SK-N-SH treated with all-trans-retinoic acid at 6 μM for 48 hours (cell line): Measurements from ENCODE around the gene TSHZ2.

Source experiments
- ATAC-seq: fragments of 200-7000 bp; cut with Tn5 transposase; 3 replicates; pipeline ENCODE4 v1.9.1; 2020; ENCODE audit warnings: mild to moderate bottlenecking, moderate library complexity
- ARNTL ChIP-seq: fragments of 450-650 bp; formaldehyde crosslinking; IDR thresholded peaks from 2 replicates; pipeline ENCODE4 v1.5.0; 2020; ENCODE audit warnings: low read depth, mild to moderate bottlenecking, moderate library complexity, borderline replicate concordance
- CSDC2 ChIP-seq: fragments of 250-450 bp; sonication (Bioruptor Pico); IDR thresholded peaks from 2 replicates; pipeline ENCODE4 v1.5.0; 2020; ENCODE audit warnings: mild to moderate bottlenecking, moderate library complexity
- ESRRG ChIP-seq: fragments of 250-450 bp; sonication (Bioruptor Pico); IDR thresholded peaks from 2 replicates; pipeline ENCODE4 v1.6.1; 2021; ENCODE audit warnings: mild to moderate bottlenecking
- GLIS3 ChIP-seq: fragments of 250-450 bp; sonication (Bioruptor Pico); IDR thresholded peaks from 2 replicates; pipeline ENCODE4 v1.5.0; 2020; ENCODE audit warnings: mild to moderate bottlenecking, moderate library complexity
- ISL1 ChIP-seq: fragments of 250-450 bp; sonication (Bioruptor Pico); IDR thresholded peaks from 2 replicates; pipeline ENCODE4 v2.1.2; 2022; ENCODE audit warnings: mild to moderate bottlenecking, moderate library complexity
- OSR1 ChIP-seq: fragments of 250-450 bp; sonication (Bioruptor Pico); IDR thresholded peaks from 2 replicates; pipeline ENCODE4 v1.8.0; 2022; ENCODE audit warnings: moderate library complexity, mild to moderate bottlenecking, inconsistent platforms
- PPARA ChIP-seq: fragments of 250-450 bp; sonication (Bioruptor Pico); IDR thresholded peaks from 2 replicates; pipeline ENCODE4 v1.5.0; 2020; ENCODE audit warnings: mild to moderate bottlenecking, borderline replicate concordance
- RARB ChIP-seq: fragments of 250-450 bp; sonication (Bioruptor Pico); IDR thresholded peaks from 2 replicates; pipeline ENCODE4 v1.8.0; 2021; ENCODE audit warnings: mild to moderate bottlenecking, moderate library complexity
- SNAI2 ChIP-seq: fragments of 250-450 bp; sonication (Bioruptor Pico); IDR thresholded peaks from 2 replicates; pipeline ENCODE4 v1.5.0; 2020; ENCODE audit warnings: mild to moderate bottlenecking, moderate library complexity
- ZC3H10 ChIP-seq: fragments of 250-450 bp; sonication (Bioruptor Pico); IDR thresholded peaks from 2 replicates; pipeline ENCODE4 v1.5.1; 2021; ENCODE audit warnings: mild to moderate bottlenecking, moderate library complexity
- ZFP3 ChIP-seq: fragments of 250-450 bp; sonication (Bioruptor Pico); IDR thresholded peaks from 2 replicates; pipeline ENCODE4 v1.5.0; 2020; ENCODE audit warnings: mild to moderate bottlenecking, moderate library complexity
- ZFP30 ChIP-seq: fragments of 450-650 bp; formaldehyde crosslinking; IDR thresholded peaks from 2 replicates; pipeline ENCODE4 v1.5.0; 2022; ENCODE audit warnings: mild to moderate bottlenecking, moderate library complexity
- ZNF565 ChIP-seq: fragments of 450-650 bp; formaldehyde crosslinking; conservative IDR thresholded peaks from 2 replicates; pipeline ENCODE4 v1.5.0; 2020; ENCODE audit warnings: low read depth, mild to moderate bottlenecking, moderate library complexity
- ZNF8 ChIP-seq: fragments of 450-650 bp; formaldehyde crosslinking; IDR thresholded peaks from 2 replicates; pipeline ENCODE4 v1.5.0; 2020; ENCODE audit warnings: mild to moderate bottlenecking, moderate library complexity
- TF ChIP-seq, protein P1 (sequence below): fragments of 250-450 bp; sonication (Bioruptor Pico); IDR thresholded peaks from 2 replicates; pipeline ENCODE4 v1.8.0; 2021; ENCODE audit warnings: low read depth, mild to moderate bottlenecking, moderate library complexity, borderline replicate concordance
- TF ChIP-seq, protein P2 (sequence below): fragments of 250-450 bp; sonication (Bioruptor Pico); IDR thresholded peaks from 2 replicates; pipeline ENCODE4 v1.5.1; 2020; ENCODE audit warnings: low read depth, mild to moderate bottlenecking, moderate library complexity
- TF ChIP-seq, protein P3 (sequence below): fragments of 250-450 bp; sonication (Bioruptor Pico); IDR thresholded peaks from 2 replicates; pipeline ENCODE4 v1.5.1; 2021; ENCODE audit warnings: mild to moderate bottlenecking, moderate library complexity

TSHZ2 gene

GRCh38 chr20:53028337-53029007 is 56.3 kb downstream of the TSHZ2 start (continued):
- TF ChIP-seq, protein P1, sequence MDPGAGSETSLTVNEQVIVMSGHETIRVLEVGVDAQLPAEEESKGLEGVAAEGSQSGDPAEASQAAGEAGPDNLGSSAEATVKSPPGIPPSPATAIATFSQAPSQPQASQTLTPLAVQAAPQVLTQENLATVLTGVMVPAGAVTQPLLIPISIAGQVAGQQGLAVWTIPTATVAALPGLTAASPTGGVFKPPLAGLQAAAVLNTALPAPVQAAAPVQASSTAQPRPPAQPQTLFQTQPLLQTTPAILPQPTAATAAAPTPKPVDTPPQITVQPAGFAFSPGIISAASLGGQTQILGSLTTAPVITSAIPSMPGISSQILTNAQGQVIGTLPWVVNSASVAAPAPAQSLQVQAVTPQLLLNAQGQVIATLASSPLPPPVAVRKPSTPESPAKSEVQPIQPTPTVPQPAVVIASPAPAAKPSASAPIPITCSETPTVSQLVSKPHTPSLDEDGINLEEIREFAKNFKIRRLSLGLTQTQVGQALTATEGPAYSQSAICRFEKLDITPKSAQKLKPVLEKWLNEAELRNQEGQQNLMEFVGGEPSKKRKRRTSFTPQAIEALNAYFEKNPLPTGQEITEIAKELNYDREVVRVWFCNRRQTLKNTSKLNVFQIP (CRISPR knock-in tag): no peak

- ATAC-seq: no peak
- TF ChIP-seq OSR1 (CRISPR knock-in tag): no peak
- no peak for TF ChIP-seq PPARA (CRISPR knock-in tag)
- no peak for TF ChIP-seq CSDC2 (CRISPR knock-in tag)
- TF ChIP-seq ZNF8 (CRISPR knock-in tag): no peak
Observed at GRCh38 chr20:53030061-53030460, 57.9 kb downstream of the TSHZ2 start.

DNA sequence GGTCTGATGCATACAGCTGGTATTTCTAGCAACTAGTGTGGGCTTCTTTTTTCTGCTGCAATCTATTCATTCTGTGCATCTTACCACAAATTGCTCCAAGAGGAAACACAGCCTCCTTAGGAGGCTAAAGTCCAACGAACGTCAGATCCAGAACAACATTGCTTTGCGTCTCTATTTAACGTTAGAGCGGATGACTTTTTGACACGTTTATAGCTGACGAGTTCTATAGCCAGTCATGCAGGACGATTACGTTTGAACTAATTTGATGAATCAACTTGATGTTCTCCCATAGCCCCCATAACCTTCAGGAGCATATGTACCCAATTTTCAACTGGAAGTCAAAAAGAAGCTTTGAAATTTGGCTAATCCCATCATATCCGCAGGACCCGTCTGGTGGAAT is 59.9 kb downstream of the TSHZ2 start:
- ATAC-seq: no peak
- TF ChIP-seq ZFP3 (CRISPR knock-in tag) (no peak), ARNTL (CRISPR knock-in tag) (no peak), ZC3H10 (no peak), GLIS3 (CRISPR knock-in tag) (no peak), OSR1 (CRISPR knock-in tag) (no peak), PPARA (CRISPR knock-in tag) (no peak), ZNF8 (CRISPR knock-in tag) (no peak)
- TF ChIP-seq, protein P2, sequence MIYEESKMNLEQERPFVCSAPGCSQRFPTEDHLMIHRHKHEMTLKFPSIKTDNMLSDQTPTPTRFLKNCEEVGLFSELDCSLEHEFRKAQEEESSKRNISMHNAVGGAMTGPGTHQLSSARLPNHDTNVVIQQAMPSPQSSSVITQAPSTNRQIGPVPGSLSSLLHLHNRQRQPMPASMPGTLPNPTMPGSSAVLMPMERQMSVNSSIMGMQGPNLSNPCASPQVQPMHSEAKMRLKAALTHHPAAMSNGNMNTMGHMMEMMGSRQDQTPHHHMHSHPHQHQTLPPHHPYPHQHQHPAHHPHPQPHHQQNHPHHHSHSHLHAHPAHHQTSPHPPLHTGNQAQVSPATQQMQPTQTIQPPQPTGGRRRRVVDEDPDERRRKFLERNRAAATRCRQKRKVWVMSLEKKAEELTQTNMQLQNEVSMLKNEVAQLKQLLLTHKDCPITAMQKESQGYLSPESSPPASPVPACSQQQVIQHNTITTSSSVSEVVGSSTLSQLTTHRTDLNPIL (CRISPR knock-in tag): no peak
- TF ChIP-seq, protein P3, sequence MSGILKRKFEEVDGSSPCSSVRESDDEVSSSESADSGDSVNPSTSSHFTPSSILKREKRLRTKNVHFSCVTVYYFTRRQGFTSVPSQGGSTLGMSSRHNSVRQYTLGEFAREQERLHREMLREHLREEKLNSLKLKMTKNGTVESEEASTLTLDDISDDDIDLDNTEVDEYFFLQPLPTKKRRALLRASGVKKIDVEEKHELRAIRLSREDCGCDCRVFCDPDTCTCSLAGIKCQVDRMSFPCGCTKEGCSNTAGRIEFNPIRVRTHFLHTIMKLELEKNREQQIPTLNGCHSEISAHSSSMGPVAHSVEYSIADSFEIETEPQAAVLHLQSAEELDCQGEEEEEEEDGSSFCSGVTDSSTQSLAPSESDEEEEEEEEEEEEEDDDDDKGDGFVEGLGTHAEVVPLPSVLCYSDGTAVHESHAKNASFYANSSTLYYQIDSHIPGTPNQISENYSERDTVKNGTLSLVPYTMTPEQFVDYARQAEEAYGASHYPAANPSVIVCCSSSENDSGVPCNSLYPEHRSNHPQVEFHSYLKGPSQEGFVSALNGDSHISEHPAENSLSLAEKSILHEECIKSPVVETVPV (CRISPR knock-in tag): no peak

- TF ChIP-seq ISL1 (0 out of 2 replicates have a peak, but pooled peaks have one; percentile 25), ZFP30 (no peak), ZC3H10 (no peak)
- no peak for ATAC-seq
Observed at GRCh38 chr20:53032478-53032932, 60.3 kb downstream of the TSHZ2 start.

- no peak for ATAC-seq
- TF ChIP-seq ZNF565 (CRISPR knock-in tag): no peak
- no peak for TF ChIP-seq ZNF8 (CRISPR knock-in tag)
- TF ChIP-seq ESRRG (CRISPR knock-in tag): no peak
- TF ChIP-seq, protein P2 (CRISPR knock-in tag): no peak
- no peak for TF ChIP-seq ARNTL (CRISPR knock-in tag)
- no peak for TF ChIP-seq ZC3H10
- TF ChIP-seq ZFP3 (CRISPR knock-in tag): no peak
- no peak for TF ChIP-seq RARB (CRISPR knock-in tag)
- TF ChIP-seq PPARA (CRISPR knock-in tag): no peak
- TF ChIP-seq, protein P1 (CRISPR knock-in tag): no peak
- TF ChIP-seq SNAI2: no peak
Observed at GRCh38 chr20:53033176-53033575, 61.0 kb downstream of the TSHZ2 start.
